A549 (cell line): ENCODE data around the gene USP49. TPM values are rescaled to one million over a fixed set of nuclear protein-coding genes. Genes with fewer than 3 reads are reported as not detected.
A peak's percentile ranks its signal among the peaks of the same experiment; 100 is the strongest.

Source experiments
- ATAC-seq, 2 experiments: fragments of 200-7000 bp in 1 of 2; fragments of >200 bp in 1 of 2; cut with Nextera tagmentation in 1 of 2; cut with Tn5 transposase in 1 of 2; 3 replicates each; pipeline versions ENCODE4 v1.8.0 to v1.9.1; 2018 to 2020; ENCODE audit warnings: mild to moderate bottlenecking in 1 of 2, moderate library complexity in 1 of 2
- CTCF ChIA-PET: fragments of 300-600 bp; sonication (Branson Sonifier 250); formaldehyde crosslinking; extraction: SDS; loops from one replicate; lab custom pipeline; 2021; ENCODE audit warnings: antibody characterized with exemption, inconsistent platforms; lab: Yijun Ruan, JAX
- POLR2A ChIA-PET: fragments of 350-600 bp; formaldehyde crosslinking; extraction: SDS; loops from one replicate; lab custom pipeline; 2021; ENCODE audit warnings: antibody characterized with exemption, inconsistent platforms; lab: Yijun Ruan, JAX
- DNase-seq, 2 experiments: peaks; one replicate each; pipeline versions ENCODE4 v3.0.0 to v3.0.0-alpha.2; 2011 to 2016; ENCODE audit warnings: low read depth in 1 of 2, low spot score in 1 of 2
- FAIRE-seq: peaks from 2 replicates; lab custom pipeline; 2011; peaks lifted over from hg19 to GRCh38; lab: Jason Lieb, UNC
- H3K27ac ChIP-seq, 2 experiments: fragments of >200 bp; sonication (Bioruptor Twin); formaldehyde crosslinking; 3 replicates each; pipeline ENCODE4 v1.5.1; 2016 to 2017
- H3K4me1 ChIP-seq: fragments of >200 bp; sonication (Bioruptor Twin); formaldehyde crosslinking; 3 replicates; pipeline ENCODE4 v1.6.1; 2016
- H3K4me2 ChIP-seq: fragments of >200 bp; sonication (Bioruptor Twin); formaldehyde crosslinking; 3 replicates; pipeline ENCODE4 v1.6.1; 2016
- H3K4me3 ChIP-seq: fragments of >200 bp; sonication (Bioruptor Twin); formaldehyde crosslinking; 3 replicates; pipeline ENCODE4 v1.5.1; 2016
- H3K9me3 ChIP-seq: fragments of >200 bp; sonication (Bioruptor Twin); formaldehyde crosslinking; 3 replicates; pipeline ENCODE4 v1.6.1; 2016
- FOSB ChIP-seq: fragments of 250-450 bp; sonication (Bioruptor Pico); IDR thresholded peaks from 2 replicates; pipeline ENCODE4 v1.5.0; 2020; ENCODE audit warnings: mild to moderate bottlenecking, moderate library complexity
- GATA3 ChIP-seq: IDR thresholded peaks from 2 replicates; pipeline ENCODE4 v1.6.1; 2012; ENCODE audit warnings: borderline replicate concordance
- HDAC2 ChIP-seq: fragments of 200-600 bp; sonication (generic); IDR thresholded peaks from 2 replicates; pipeline ENCODE4 v1.6.1; 2016
- KDM1A ChIP-seq: fragments of 200-600 bp; sonication (generic); IDR thresholded peaks from 2 replicates; pipeline ENCODE4 v1.6.1; 2016; ENCODE audit warnings: low read depth, mild to moderate bottlenecking
- KDM5A ChIP-seq: fragments of 200-600 bp; sonication (generic); IDR thresholded peaks from 2 replicates; pipeline ENCODE4 v1.6.1; 2016; ENCODE audit warnings: antibody characterized with exemption, mild to moderate bottlenecking
- MAFK ChIP-seq: fragments of 450-650 bp; IDR thresholded peaks from 2 replicates; pipeline ENCODE4 v1.6.1; 2014; ENCODE audit not compliant: partially characterized antibody
- NPAS2 ChIP-seq: fragments of 250-450 bp; sonication (Bioruptor Pico); IDR thresholded peaks from 2 replicates; pipeline ENCODE4 v1.8.0; 2022; ENCODE audit warnings: mild to moderate bottlenecking, moderate library complexity, borderline replicate concordance
- NR3C1 ChIP-seq: fragments of >200 bp; sonication (Bioruptor Twin); formaldehyde crosslinking; IDR thresholded peaks from 3 replicates; pipeline ENCODE4 v1.6.1; 2017
- POLR2AphosphoS2 ChIP-seq: conservative IDR thresholded peaks from 2 replicates; pipeline ENCODE4 v1.6.1; 2012; ENCODE audit warnings: low read length, improper control_type of control experiment, inconsistent platforms
- RAD21 ChIP-seq, 2 experiments: fragments of >200 bp in 1 of 2; sonication (Bioruptor Twin) in 1 of 2; formaldehyde crosslinking in 1 of 2; IDR thresholded peaks in 1 of 2; conservative IDR thresholded peaks in 1 of 2; 2 replicates in 1 of 2; 3 replicates in 1 of 2; pipeline ENCODE4 v1.6.1; 2012 to 2018; ENCODE audit warnings: inconsistent platforms in 1 of 2
- RFX5 ChIP-seq: fragments of 450-650 bp; IDR thresholded peaks from 2 replicates; pipeline ENCODE4 v1.7.1; 2014; ENCODE audit warnings: antibody characterized with exemption, mild to moderate bottlenecking, moderate library complexity
- SMC3 ChIP-seq: fragments of >200 bp; sonication (Bioruptor Twin); formaldehyde crosslinking; IDR thresholded peaks from 3 replicates; pipeline ENCODE4 v1.6.1; 2018; ENCODE audit warnings: inconsistent platforms
- ZFP36 ChIP-seq: fragments of 450-650 bp; IDR thresholded peaks from 2 replicates; pipeline ENCODE4 v1.6.1; 2014; ENCODE audit warnings: borderline replicate concordance; ENCODE audit not compliant: partially characterized antibody
- ZSCAN20 ChIP-seq: fragments of 250-450 bp; sonication (Bioruptor Pico); IDR thresholded peaks from 2 replicates; pipeline ENCODE4 v1.8.0; 2022; ENCODE audit warnings: mild to moderate bottlenecking, moderate library complexity
- WGBS: methylation state at CpG from one replicate; pipeline ENCODE4 v1.1.6; 2017; ENCODE audit errors: missing lambda C conversion rate; 5-methylcytosine and 5-hydroxymethylcytosine counted together
- polyA plus RNA-seq, 4 experiments: library from polyadenylated mRNA; depleted of rRNA in 3 of 4; stranded (reverse); fragments of >200 nt; fragmentation: RNase III in 1 of 4; extraction: RNeasy Plus Mini Kit Qiagen cat#74134 plus additional on column Dnase treatment in 1 of 4; gene quantifications; 2 replicates in 3 of 4; 3 replicates in 1 of 4; pipeline ENCODE4 v1.2.3, GENCODE V29; 2011 to 2017
- TF ChIP-seq, protein P1 (sequence below): fragments of 200-600 bp; sonication (generic); IDR thresholded peaks from 2 replicates; pipeline ENCODE4 v1.6.1; 2016; ENCODE audit warnings: antibody characterized with exemption, mild to moderate bottlenecking, moderate library complexity
- TF ChIP-seq, protein P2 (sequence below): fragments of >200 bp; sonication (Bioruptor Twin); formaldehyde crosslinking; IDR thresholded peaks from 3 replicates; pipeline ENCODE4 v1.6.1; 2016
- TF ChIP-seq, protein P3 (sequence below): IDR thresholded peaks from 2 replicates; pipeline ENCODE4 v1.6.1; 2012
- TF ChIP-seq, protein P4 (sequence below): fragments of 250-450 bp; sonication (Bioruptor Pico); IDR thresholded peaks from 2 replicates; pipeline ENCODE4 v1.5.0; 2020; ENCODE audit warnings: low read depth, mild to moderate bottlenecking, moderate library complexity

USP49 gene
- polyA plus RNA-seq, 2 of the 4 experiments (the other 2 are of a cell fraction): 2.9 to 4.3 TPM

DNA sequence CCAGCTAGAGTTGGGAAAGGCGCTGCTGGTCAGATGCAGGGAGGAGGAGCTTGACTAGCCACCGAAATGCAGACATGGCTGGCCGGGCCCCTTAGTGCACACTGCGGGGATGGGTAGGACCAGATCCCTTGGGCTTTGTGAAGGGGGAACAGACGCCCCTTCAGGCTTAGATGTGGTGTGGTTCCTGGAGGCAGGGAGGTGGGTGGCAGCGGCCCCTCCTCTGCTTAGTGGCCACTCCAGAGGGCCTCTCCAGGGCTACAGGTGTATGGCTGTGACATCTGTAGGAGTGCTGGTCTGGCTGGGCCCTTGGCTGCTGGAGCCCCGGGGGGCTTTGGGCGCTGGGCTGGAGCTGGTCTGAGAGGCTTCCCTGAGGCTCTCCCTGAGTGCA, 40.5 kb upstream of the USP49 start:
- Histone ChIP-seq H3K9me3 (no peaks in the 10 kb centered on the region), H3K4me2 (peak overlapping the region; percentile 98), H3K4me3 (no peak overlapping the region), H3K4me1 (peaks cover 64% of the 10 kb centered on the region), H3K27ac (peak overlapping the region; percentile 93 to 99; a peak in 5 of 6 replicates)
- ChIA-PET POLR2A (interaction anchor here (0.6 to 3.4 kb wide), 5 partner anchors 12 to 149 kb away, joined by 3 to 11 read pairs (median 7); partner anchors contain the start of gene MED20), CTCF (interaction anchor here (0.8 to 18.6 kb wide), 18 partner anchors 8 to 149 kb away, joined by 3 to 191 read pairs (median 4); partner anchors contain the start of genes BYSL, MED20, TAF8 and TOMM6)
- WGBS: 86% methylated on average over 8 of the region's 8 CpGs
- TF ChIP-seq RAD21 (conservative IDR thresholded peaks at IDR 0.05 in 1 of 2, IDR thresholded peaks at IDR 0.05 in 1 of 2) (no peak), FOSB (CRISPR knock-in tag) (no peak), HDAC2 (no peak), ZFP36 (no peak), SMC3 (no peak), NPAS2 (CRISPR knock-in tag) (no peak), GATA3 (no peak), MAFK (no peak), KDM1A (no peak)
- TF ChIP-seq, protein P1, sequence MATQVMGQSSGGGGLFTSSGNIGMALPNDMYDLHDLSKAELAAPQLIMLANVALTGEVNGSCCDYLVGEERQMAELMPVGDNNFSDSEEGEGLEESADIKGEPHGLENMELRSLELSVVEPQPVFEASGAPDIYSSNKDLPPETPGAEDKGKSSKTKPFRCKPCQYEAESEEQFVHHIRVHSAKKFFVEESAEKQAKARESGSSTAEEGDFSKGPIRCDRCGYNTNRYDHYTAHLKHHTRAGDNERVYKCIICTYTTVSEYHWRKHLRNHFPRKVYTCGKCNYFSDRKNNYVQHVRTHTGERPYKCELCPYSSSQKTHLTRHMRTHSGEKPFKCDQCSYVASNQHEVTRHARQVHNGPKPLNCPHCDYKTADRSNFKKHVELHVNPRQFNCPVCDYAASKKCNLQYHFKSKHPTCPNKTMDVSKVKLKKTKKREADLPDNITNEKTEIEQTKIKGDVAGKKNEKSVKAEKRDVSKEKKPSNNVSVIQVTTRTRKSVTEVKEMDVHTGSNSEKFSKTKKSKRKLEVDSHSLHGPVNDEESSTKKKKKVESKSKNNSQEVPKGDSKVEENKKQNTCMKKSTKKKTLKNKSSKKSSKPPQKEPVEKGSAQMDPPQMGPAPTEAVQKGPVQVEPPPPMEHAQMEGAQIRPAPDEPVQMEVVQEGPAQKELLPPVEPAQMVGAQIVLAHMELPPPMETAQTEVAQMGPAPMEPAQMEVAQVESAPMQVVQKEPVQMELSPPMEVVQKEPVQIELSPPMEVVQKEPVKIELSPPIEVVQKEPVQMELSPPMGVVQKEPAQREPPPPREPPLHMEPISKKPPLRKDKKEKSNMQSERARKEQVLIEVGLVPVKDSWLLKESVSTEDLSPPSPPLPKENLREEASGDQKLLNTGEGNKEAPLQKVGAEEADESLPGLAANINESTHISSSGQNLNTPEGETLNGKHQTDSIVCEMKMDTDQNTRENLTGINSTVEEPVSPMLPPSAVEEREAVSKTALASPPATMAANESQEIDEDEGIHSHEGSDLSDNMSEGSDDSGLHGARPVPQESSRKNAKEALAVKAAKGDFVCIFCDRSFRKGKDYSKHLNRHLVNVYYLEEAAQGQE: no peak
- TF ChIP-seq, protein P2, sequence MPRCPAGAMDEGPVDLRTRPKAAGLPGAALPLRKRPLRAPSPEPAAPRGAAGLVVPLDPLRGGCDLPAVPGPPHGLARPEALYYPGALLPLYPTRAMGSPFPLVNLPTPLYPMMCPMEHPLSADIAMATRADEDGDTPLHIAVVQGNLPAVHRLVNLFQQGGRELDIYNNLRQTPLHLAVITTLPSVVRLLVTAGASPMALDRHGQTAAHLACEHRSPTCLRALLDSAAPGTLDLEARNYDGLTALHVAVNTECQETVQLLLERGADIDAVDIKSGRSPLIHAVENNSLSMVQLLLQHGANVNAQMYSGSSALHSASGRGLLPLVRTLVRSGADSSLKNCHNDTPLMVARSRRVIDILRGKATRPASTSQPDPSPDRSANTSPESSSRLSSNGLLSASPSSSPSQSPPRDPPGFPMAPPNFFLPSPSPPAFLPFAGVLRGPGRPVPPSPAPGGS: no peak
- TF ChIP-seq, protein P3, sequence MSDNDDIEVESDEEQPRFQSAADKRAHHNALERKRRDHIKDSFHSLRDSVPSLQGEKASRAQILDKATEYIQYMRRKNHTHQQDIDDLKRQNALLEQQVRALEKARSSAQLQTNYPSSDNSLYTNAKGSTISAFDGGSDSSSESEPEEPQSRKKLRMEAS: no peak
- DNase-seq: no peak
- FAIRE-seq: no peak
- peak; percentile 1 to 5; a peak in 5 of 6 replicates for ATAC-seq

DNA sequence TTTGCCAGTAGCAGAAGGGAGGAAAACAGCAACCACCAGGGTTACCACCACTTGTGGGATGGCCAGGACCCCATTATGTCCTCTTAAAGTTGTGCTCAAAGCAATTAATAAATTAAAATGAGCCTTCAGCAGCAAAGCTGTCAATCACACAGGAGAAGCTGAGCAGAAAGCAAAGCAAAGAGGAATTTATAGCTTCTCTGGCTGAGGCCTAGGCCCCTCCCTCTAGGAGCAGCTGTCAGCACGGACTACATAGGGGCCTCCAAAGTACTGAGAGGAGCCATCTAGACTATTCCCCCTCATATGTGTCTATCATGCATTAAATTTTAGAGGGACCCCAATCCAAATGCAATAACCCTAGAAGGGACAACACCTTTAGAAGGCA, 40.0 kb upstream of the USP49 start:
- H3K27ac ChIP-seq: peak overlapping the region; percentile 93 to 99; a peak in 5 of 6 replicates
- ChIA-PET POLR2A (interaction anchor here (0.7 to 3.4 kb wide), 4 partner anchors 11 to 146 kb away, joined by 3 to 11 read pairs (median 8); partner anchors contain the start of gene MED20), CTCF (interaction anchor here (0.8 to 18.6 kb wide), 11 partner anchors 9 to 148 kb away, joined by 3 to 191 read pairs (median 11); partner anchors contain the start of genes BYSL, MED20, TAF8 and TOMM6)
- no peaks in the 10 kb centered on the region for H3K9me3 ChIP-seq
- peaks cover 64% of the 10 kb centered on the region for H3K4me1 ChIP-seq
- FAIRE-seq: no peak
- no peak for DNase-seq
- peak overlapping the region; percentile 98; the same call in 2 of the 3 replicates for H3K4me2 ChIP-seq
- 33% methylated on average over 1 of the region's 1 CpG for WGBS
- TF ChIP-seq NR3C1 (no peak), RFX5 (no peak), ZSCAN20 (CRISPR knock-in tag) (no peak), KDM5A (no peak), POLR2AphosphoS2 (no peak)
- TF ChIP-seq, protein P4, sequence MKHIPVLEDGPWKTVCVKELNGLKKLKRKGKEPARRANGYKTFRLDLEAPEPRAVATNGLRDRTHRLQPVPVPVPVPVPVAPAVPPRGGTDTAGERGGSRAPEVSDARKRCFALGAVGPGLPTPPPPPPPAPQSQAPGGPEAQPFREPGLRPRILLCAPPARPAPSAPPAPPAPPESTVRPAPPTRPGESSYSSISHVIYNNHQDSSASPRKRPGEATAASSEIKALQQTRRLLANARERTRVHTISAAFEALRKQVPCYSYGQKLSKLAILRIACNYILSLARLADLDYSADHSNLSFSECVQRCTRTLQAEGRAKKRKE: no peak
- H3K4me3 ChIP-seq: no peak overlapping the region
- ATAC-seq: no peak
